Loucy (cell line): ENCODE results near the gene SLC17A5.

Experiments used
- H2AFZ ChIP-seq: fragments of 200-600 bp; sonication (generic); 2 replicates; pipeline ENCODE4 v1.6.0; 2016; ENCODE audit warnings: antibody characterized with exemption, mild to moderate bottlenecking, low read length, moderate library complexity
- H3F3A ChIP-seq: fragments of 200-600 bp; 2 replicates; pipeline ENCODE4 v1.6.0; 2016; ENCODE audit warnings: antibody characterized with exemption, low read depth, mild to moderate bottlenecking
- H3K27me3 ChIP-seq: fragments of 200-600 bp; sonication (generic); 2 replicates; pipeline ENCODE4 v1.6.1; 2014; ENCODE audit warnings: low read length, mild to moderate bottlenecking; ENCODE audit not compliant: insufficient read depth, poor library complexity, severe bottlenecking
- H3K36me3 ChIP-seq: fragments of 200-600 bp; sonication (generic); 2 replicates; pipeline ENCODE4 v1.6.1; 2016; ENCODE audit warnings: low read length; ENCODE audit not compliant: insufficient read depth
- H3K4me1 ChIP-seq: fragments of 200-600 bp; sonication (generic); 2 replicates; pipeline ENCODE4 v1.5.1; 2014; ENCODE audit warnings: low read length, mild to moderate bottlenecking; ENCODE audit not compliant: insufficient read depth, poor library complexity, severe bottlenecking
- H3K4me2 ChIP-seq: fragments of 200-600 bp; sonication (generic); 2 replicates; pipeline ENCODE4 v1.6.0; 2014; ENCODE audit warnings: antibody characterized with exemption, low read length, low read depth, mild to moderate bottlenecking; ENCODE audit not compliant: poor library complexity, severe bottlenecking
- H3K4me3 ChIP-seq: fragments of 200-600 bp; sonication (generic); 2 replicates; pipeline ENCODE4 v1.5.1; 2014; ENCODE audit warnings: low read length, mild to moderate bottlenecking, mixed read lengths; ENCODE audit not compliant: poor library complexity, severe bottlenecking
- H3K79me2 ChIP-seq: fragments of 200-600 bp; sonication (generic); 2 replicates; pipeline ENCODE4 v1.6.1; 2014; ENCODE audit warnings: low read length; ENCODE audit not compliant: insufficient read depth
- H3K9ac ChIP-seq: fragments of 200-600 bp; sonication (generic); 2 replicates; pipeline ENCODE4 v1.6.0; 2014; ENCODE audit warnings: mild to moderate bottlenecking, low read depth, low read length, moderate library complexity; ENCODE audit not compliant: poor library complexity, severe bottlenecking
- H3K9me2 ChIP-seq: fragments of 200-600 bp; sonication (generic); replicated peaks from 2 replicates; pipeline ENCODE4 v1.6.1; 2016; ENCODE audit warnings: low read depth, low read length, mixed read lengths
- H3K9me3 ChIP-seq: fragments of 200-600 bp; sonication (generic); 2 replicates; pipeline ENCODE4 v1.6.1; 2014; ENCODE audit warnings: mild to moderate bottlenecking, antibody characterized with exemption, low read length, low read depth; ENCODE audit not compliant: insufficient read depth
- H4K20me1 ChIP-seq: fragments of 200-600 bp; sonication (generic); 2 replicates; pipeline ENCODE4 v1.6.0; 2014; ENCODE audit warnings: antibody characterized with exemption, low read length, mild to moderate bottlenecking; ENCODE audit not compliant: insufficient read depth, poor library complexity, severe bottlenecking
- EZH2phosphoT487 ChIP-seq: fragments of 200-600 bp; IDR thresholded peaks from 2 replicates; pipeline ENCODE4 v1.6.1; 2018; ENCODE audit warnings: antibody characterized with exemption, mild to moderate bottlenecking, moderate library complexity, borderline replicate concordance
- TF ChIP-seq, protein P1 (sequence below): fragments of 200-600 bp; sonication (generic); conservative IDR thresholded peaks from 2 replicates; pipeline ENCODE4 v1.5.1; 2014; ENCODE audit warnings: mild to moderate bottlenecking, antibody characterized with exemption, low read length

The SLC17A5 gene

DNA sequence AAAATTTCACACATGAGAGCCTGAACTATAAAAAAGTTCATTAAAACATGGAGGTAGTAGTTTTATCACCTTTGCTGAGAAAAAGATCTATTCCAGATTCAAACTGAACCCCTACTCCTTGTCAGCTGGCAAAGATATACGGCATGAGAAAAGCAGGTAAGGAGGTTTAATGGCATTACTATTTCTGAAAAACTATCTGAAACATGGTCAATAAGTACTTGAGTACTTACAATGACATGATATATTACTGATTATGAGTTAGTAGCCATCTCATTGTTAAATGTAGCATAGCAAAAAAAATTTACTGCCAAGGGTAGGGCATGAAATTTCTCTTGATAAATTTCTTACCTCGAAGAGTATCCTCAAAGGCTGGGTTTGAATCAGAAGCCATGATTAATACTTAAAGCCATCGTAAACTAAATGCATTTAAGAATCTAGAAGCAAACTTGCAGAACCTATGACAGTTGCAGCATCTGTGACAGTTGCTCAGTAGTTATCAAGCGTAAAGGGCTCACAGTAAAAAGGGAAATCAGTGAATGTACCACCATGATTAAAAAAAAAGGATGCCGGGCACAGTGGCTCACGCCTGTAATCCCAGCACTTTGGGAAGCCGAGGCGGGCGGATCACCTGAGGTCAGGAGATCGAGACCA, 8.7 kb downstream of the SLC17A5 start:
- H3K9ac ChIP-seq = peak overlapping the region; percentile 61
- no peaks in the 10 kb centered on the region for H4K20me1 ChIP-seq
- peak overlapping the region; percentile 72 for H3K4me3 ChIP-seq
- peak overlapping the region; percentile 60 for H3K4me2 ChIP-seq
- H3K27me3 ChIP-seq = no peaks in the 10 kb centered on the region
- H3K36me3 ChIP-seq = no peaks in the 10 kb centered on the region
- TF ChIP-seq EZH2phosphoT487 = no peak
- TF ChIP-seq, protein P1, sequence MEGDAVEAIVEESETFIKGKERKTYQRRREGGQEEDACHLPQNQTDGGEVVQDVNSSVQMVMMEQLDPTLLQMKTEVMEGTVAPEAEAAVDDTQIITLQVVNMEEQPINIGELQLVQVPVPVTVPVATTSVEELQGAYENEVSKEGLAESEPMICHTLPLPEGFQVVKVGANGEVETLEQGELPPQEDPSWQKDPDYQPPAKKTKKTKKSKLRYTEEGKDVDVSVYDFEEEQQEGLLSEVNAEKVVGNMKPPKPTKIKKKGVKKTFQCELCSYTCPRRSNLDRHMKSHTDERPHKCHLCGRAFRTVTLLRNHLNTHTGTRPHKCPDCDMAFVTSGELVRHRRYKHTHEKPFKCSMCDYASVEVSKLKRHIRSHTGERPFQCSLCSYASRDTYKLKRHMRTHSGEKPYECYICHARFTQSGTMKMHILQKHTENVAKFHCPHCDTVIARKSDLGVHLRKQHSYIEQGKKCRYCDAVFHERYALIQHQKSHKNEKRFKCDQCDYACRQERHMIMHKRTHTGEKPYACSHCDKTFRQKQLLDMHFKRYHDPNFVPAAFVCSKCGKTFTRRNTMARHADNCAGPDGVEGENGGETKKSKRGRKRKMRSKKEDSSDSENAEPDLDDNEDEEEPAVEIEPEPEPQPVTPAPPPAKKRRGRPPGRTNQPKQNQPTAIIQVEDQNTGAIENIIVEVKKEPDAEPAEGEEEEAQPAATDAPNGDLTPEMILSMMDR = no peak
- peaks cover 8% of the 10 kb centered on the region for H3K4me1 ChIP-seq
- no peaks in the 10 kb centered on the region for H3K79me2 ChIP-seq
- no peaks in the 10 kb centered on the region for H3K9me3 ChIP-seq
- H3K9me2 ChIP-seq = no peaks in the 10 kb centered on the region
- H3F3A ChIP-seq = no peaks in the 10 kb centered on the region
- peak overlapping the region; percentile 66 for H2AFZ ChIP-seq

DNA sequence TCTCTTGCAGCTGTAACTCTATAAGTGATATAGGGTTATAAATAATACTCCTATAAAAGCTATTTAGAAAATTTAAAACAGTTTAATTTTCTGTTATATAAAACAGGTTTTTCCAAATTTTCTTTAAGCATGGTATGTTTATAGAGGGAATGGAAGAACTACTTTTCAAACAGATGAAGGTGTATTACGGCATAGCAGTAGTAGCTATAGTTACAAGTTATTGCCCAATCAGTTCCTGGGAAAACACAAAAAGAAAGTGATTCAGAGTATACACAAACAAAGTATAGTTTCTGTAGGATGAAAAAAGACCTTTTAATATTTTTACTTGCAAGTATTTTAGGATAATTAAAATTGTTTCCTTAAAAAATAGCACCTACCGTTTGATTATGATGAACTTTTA, 9.8 kb downstream of the SLC17A5 start:
- Histone ChIP-seq H4K20me1 (no peaks in the 10 kb centered on the region), H3K79me2 (no peaks in the 10 kb centered on the region), H3F3A (no peaks in the 10 kb centered on the region), H3K36me3 (no peaks in the 10 kb centered on the region), H3K9me3 (no peaks in the 10 kb centered on the region), H2AFZ (no peak overlapping the region), H3K4me3 (no peak overlapping the region), H3K9ac (no peak overlapping the region), H3K4me2 (no peak overlapping the region), H3K4me1 (peaks cover 8% of the 10 kb centered on the region), H3K9me2 (no peaks in the 10 kb centered on the region), H3K27me3 (no peaks in the 10 kb centered on the region)
- TF ChIP-seq EZH2phosphoT487 = no peak
- TF ChIP-seq, protein P1 = no peak

DNA sequence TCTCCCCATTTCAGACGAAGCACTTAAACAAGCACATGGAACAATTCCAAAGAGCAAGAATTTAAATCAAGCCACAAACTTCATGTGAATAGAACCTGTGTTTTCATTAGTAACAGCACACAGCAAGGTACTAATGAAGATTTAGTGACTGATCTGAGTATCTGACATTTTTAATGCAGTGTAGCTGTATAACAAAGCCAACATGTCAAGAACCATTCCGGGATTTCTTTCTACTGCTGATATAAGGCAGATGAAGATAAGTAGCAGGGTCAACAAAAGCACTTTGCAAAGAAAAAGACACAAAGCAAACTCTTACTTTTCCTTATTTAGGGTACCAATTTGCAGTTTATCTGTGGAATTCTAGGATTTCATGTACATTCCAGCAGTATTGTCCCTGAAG, 11.3 kb downstream of the SLC17A5 start:
- Histone ChIP-seq H3K9me3 (no peaks in the 10 kb centered on the region), H3K9me2 (no peaks in the 10 kb centered on the region), H3K4me1 (peaks cover 8% of the 10 kb centered on the region), H3K27me3 (no peaks in the 10 kb centered on the region), H3K4me2 (no peak overlapping the region), H3K9ac (no peak overlapping the region), H2AFZ (no peak overlapping the region), H4K20me1 (no peaks in the 10 kb centered on the region), H3K36me3 (no peaks in the 10 kb centered on the region), H3K79me2 (no peaks in the 10 kb centered on the region), H3F3A (no peaks in the 10 kb centered on the region), H3K4me3 (no peak overlapping the region)
- no peak for TF ChIP-seq EZH2phosphoT487
- TF ChIP-seq, protein P1 = no peak
